HEK293T (cell line): ENCODE data around the gene UBE2S.

ENCODE experiments used
- CTCF ChIA-PET: fragments of 350-600 bp; formaldehyde crosslinking; extraction: SDS; loops from one replicate; lab custom pipeline; 2021; ENCODE audit warnings: antibody characterized with exemption, inconsistent platforms; lab: Yijun Ruan, JAX
- POLR2A ChIA-PET: fragments of 350-600 bp; formaldehyde crosslinking; extraction: SDS; loops from one replicate; lab custom pipeline; 2020; ENCODE audit warnings: antibody characterized with exemption, inconsistent platforms; lab: Yijun Ruan, JAX
- DNase-seq: peaks from one replicate; pipeline ENCODE4 v3.0.0; 2012; ENCODE audit warnings: mixed read lengths; ENCODE audit errors: extremely low spot score
- ARNT ChIP-seq: fragments of 450-650 bp; IDR thresholded peaks from 2 replicates; pipeline ENCODE4 v1.6.1; 2017; ENCODE audit warnings: mild to moderate bottlenecking
- BHLHE40 ChIP-seq: fragments of 450-650 bp; IDR thresholded peaks from 2 replicates; pipeline ENCODE4 v1.6.1; 2016; ENCODE audit warnings: mild to moderate bottlenecking, moderate library complexity, borderline replicate concordance
- CTBP1 ChIP-seq: fragments of 450-650 bp; IDR thresholded peaks from 2 replicates; pipeline ENCODE4 v1.6.1; 2016; ENCODE audit warnings: borderline replicate concordance
- ELF4 ChIP-seq: fragments of 450-650 bp; IDR thresholded peaks from 2 replicates; pipeline ENCODE4 v1.6.1; 2017; ENCODE audit warnings: antibody characterized with exemption
- FOXA1 ChIP-seq: fragments of 450-650 bp; IDR thresholded peaks from 2 replicates; pipeline ENCODE4 v1.6.1; 2016; ENCODE audit warnings: mild to moderate bottlenecking
- FOXK2 ChIP-seq: fragments of 450-650 bp; IDR thresholded peaks from 2 replicates; pipeline ENCODE4 v1.6.1; 2016; ENCODE audit warnings: mild to moderate bottlenecking
- FOXM1 ChIP-seq: fragments of 450-650 bp; IDR thresholded peaks from 2 replicates; pipeline ENCODE4 v1.6.1; 2017; ENCODE audit warnings: mild to moderate bottlenecking, borderline replicate concordance
- HDGF ChIP-seq: fragments of 450-650 bp; IDR thresholded peaks from 2 replicates; pipeline ENCODE4 v1.6.1; 2017; ENCODE audit warnings: antibody characterized with exemption, borderline replicate concordance
- L3MBTL2 ChIP-seq: fragments of 450-650 bp; conservative IDR thresholded peaks from 2 replicates; pipeline ENCODE4 v1.6.1; 2016; ENCODE audit warnings: mild to moderate bottlenecking
- LEF1 ChIP-seq: fragments of 450-650 bp; IDR thresholded peaks from 2 replicates; pipeline ENCODE4 v1.6.1; 2017; ENCODE audit warnings: mild to moderate bottlenecking, borderline replicate concordance
- NFRKB ChIP-seq: fragments of 450-650 bp; IDR thresholded peaks from 2 replicates; pipeline ENCODE4 v1.6.1; 2016; ENCODE audit warnings: mild to moderate bottlenecking, moderate library complexity
- SP1 ChIP-seq: fragments of 450-650 bp; IDR thresholded peaks from 2 replicates; pipeline ENCODE4 v1.6.1; 2017
- SUZ12 ChIP-seq: fragments of 450-650 bp; IDR thresholded peaks from 2 replicates; pipeline ENCODE4 v1.6.1; 2016; ENCODE audit warnings: mild to moderate bottlenecking
- TARDBP ChIP-seq: fragments of 450-650 bp; IDR thresholded peaks from 2 replicates; pipeline ENCODE4 v1.6.1; 2016
- ZNF384 ChIP-seq: fragments of 450-650 bp; IDR thresholded peaks from 2 replicates; pipeline ENCODE4 v1.6.1; 2016
- TF ChIP-seq, protein P1 (sequence below): fragments of 450-650 bp; IDR thresholded peaks from 2 replicates; pipeline ENCODE4 v1.6.1; 2016

The UBE2S gene

DNA sequence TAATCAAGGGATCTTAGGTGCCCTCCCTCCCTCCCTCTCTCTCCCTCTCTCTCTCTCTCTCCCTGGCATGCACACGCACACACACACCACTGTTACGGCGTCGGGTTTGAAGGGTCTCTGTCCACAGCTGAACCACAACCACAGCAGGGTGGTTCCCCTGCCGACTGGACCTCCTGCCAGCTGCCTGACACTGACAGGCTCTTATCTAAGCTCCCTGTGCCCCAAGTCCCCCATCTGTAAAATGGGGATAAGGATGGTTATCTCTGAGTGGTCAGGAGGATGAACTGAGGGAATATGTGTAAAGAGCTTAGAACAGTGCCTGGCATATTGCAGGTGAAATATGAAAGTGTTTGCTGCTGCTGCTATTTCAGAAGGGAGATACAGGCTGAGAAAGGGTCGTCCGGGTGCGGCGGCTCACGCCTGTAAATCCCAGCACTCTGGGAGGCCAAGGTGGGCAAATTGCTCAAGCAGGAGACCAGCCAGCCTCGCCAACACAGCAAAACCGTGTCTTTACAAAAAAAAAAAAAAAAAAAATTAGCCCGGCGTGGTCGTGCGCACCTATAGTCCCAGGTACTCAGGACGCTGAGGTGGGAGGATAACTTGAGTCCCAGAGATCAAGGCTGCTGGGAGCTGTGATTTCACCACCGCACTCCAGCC lies 36.4 kb upstream of the UBE2S start:
- no peak for TF ChIP-seq ARNT
- TF ChIP-seq LEF1, result no peak
- TF ChIP-seq, protein P1, sequence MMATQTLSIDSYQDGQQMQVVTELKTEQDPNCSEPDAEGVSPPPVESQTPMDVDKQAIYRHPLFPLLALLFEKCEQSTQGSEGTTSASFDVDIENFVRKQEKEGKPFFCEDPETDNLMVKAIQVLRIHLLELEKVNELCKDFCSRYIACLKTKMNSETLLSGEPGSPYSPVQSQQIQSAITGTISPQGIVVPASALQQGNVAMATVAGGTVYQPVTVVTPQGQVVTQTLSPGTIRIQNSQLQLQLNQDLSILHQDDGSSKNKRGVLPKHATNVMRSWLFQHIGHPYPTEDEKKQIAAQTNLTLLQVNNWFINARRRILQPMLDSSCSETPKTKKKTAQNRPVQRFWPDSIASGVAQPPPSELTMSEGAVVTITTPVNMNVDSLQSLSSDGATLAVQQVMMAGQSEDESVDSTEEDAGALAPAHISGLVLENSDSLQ, result no peak
- no peak for TF ChIP-seq BHLHE40
- TF ChIP-seq L3MBTL2, result no peak
- TF ChIP-seq NFRKB, result no peak
- no peak for TF ChIP-seq HDGF
- no peak for TF ChIP-seq TARDBP
- no peak for TF ChIP-seq SP1
- TF ChIP-seq FOXA1, result no peak
- TF ChIP-seq ZNF384, result no peak
- no peak for TF ChIP-seq ELF4
- no peak for TF ChIP-seq FOXM1
- TF ChIP-seq SUZ12, result no peak
- TF ChIP-seq CTBP1, result no peak
- ChIA-PET CTCF (interaction anchor here (1.3 kb wide), 1 partner anchor 24 kb away, joined by 4 read pairs; no protein-coding TSS in a partner anchor), POLR2A (no interaction called here)
- DNase-seq, result no peak

DNA sequence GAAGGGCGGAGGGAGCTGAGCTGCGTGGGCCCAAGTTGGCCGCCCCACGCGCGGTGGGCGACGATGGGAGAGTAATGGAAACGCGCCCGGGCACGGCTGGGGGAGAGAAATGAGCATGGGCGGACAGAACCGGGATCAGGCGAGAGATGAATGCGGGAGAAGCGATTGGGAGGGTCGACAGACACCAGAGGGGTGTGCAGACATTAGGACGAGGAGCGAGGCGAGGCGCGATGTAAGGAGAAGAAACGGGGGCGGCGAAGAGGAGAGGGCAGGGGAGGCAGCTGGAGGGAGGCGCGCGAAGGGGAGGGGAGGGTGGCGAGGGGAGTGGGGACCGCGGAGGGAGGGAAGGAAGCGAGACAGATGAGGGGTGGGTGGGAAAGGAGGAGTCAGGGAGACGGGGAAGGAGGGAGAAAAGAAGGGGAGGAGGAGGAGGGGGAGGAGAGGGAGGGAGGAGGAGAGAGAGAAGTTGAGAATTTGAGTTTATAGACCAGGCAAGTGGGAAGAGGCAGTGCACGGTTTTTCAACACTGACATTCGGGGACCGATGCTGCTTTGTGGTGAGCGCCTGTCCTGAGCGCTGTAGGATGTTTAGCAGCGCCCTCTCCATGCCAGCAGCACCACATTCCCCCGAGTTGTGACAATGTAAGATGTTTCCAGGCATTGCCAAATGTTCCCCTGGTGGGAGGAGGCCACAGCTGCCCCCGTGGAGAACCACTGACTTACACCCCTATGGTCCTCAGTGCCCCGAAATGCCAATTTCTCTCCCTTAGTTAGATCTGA lies 35.6 kb upstream of the UBE2S start, which contains the start of gene SHISA7:
Gene SHISA7 (minus strand): TSS at position 256 of the 779 bp plus-strand sequence. CDS start 437 bp downstream, outside the sequence.
- ChIA-PET POLR2A (no interaction called here), CTCF (interaction anchor here (1.3 kb wide), 1 partner anchor 24 kb away, joined by 4 read pairs; no protein-coding TSS in a partner anchor)
- no peak for TF ChIP-seq ZNF384
- no peak for TF ChIP-seq HDGF
- no peak for TF ChIP-seq FOXM1
- TF ChIP-seq, protein P1, result no peak
- no peak for TF ChIP-seq FOXA1
- no peak for TF ChIP-seq SUZ12
- TF ChIP-seq CTBP1, result no peak
- no peak for TF ChIP-seq BHLHE40
- no peak for TF ChIP-seq ELF4
- TF ChIP-seq ARNT, result no peak
- no peak for TF ChIP-seq FOXK2
- TF ChIP-seq L3MBTL2, result no peak
- DNase-seq, result no peak

DNA sequence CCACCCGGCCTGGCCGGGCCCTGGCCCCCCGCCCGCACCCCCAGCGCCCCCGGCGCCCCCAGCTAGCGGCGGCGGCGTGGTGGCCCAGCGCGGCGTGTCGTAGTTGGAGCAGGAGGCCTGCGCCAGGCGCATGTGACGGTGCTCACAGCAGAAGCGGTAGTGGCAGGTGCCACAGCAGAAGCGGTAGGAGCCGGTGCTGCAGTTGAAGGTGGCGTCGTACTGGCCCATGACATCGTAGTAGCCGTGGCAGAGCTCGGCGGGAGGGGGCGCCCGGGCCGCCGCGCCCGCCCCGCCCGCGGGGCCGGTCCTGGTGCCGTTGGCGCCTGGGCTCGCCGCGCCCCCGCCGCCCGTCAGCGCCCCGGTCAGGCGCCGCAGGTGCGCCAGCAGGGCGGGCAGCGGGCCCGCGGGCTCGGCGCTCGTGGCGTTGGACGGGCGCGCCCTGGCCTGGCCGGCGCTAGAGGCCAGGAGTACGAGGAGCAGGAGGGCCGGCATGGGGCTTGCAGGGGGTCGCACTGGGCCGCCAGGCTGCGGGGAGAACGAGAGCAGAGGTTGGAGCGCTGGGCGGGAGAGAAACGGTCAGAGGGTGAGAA lies 34.9 kb upstream of the UBE2S start:
- ChIA-PET POLR2A (no interaction called here), CTCF (no interaction called here)
- TF ChIP-seq HDGF (no peak), ZNF384 (no peak), SP1 (no peak), L3MBTL2 (no peak), LEF1 (no peak), FOXM1 (no peak), BHLHE40 (no peak), NFRKB (no peak), CTBP1 (no peak), SUZ12 (no peak)
- DNase-seq, result no peak

DNA sequence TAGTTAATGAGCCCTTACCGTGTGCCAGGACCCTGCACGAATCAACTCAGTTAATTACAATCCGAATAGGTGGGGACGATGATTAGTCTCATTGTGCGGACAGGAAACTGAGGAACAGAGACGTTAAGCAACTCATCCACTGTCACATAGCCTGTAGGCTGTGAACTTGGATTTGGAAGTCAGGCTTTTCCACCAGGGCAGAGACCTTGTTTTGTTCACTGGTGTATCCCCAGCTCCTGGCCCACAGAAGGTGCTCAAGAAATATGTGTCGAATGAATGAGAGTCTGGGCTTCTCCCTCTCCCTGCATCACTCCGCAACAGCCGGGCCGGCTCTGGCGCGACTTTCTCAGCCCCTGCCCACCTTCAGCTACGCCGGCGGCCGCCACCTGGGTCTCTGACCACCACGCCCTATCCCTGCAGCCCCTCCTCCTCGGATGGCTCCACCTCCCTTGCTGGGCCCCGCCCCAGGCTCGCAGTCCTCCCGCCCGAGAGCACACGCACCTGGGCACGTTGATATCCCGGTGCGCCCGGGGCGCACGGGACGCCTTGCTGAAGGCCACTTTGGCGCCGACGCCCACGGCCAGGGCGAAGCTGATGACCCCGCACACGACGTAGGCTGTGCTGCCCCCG lies 34.2 kb upstream of the UBE2S start:
- TF ChIP-seq L3MBTL2 (no peak), FOXK2 (no peak), LEF1 (no peak), NFRKB (no peak), FOXM1 (no peak), HDGF (no peak), ZNF384 (no peak), CTBP1 (no peak), SUZ12 (no peak), FOXA1 (no peak), BHLHE40 (no peak), SP1 (no peak), TARDBP (no peak), ELF4 (no peak), ARNT (no peak)
- TF ChIP-seq, protein P1, result no peak
- CTCF ChIA-PET, result interaction anchor here (0.6 kb wide), 1 partner anchor 62 kb away, joined by 3 read pairs; no protein-coding TSS in a partner anchor
- no peak for DNase-seq
- POLR2A ChIA-PET, result no interaction called here

DNA sequence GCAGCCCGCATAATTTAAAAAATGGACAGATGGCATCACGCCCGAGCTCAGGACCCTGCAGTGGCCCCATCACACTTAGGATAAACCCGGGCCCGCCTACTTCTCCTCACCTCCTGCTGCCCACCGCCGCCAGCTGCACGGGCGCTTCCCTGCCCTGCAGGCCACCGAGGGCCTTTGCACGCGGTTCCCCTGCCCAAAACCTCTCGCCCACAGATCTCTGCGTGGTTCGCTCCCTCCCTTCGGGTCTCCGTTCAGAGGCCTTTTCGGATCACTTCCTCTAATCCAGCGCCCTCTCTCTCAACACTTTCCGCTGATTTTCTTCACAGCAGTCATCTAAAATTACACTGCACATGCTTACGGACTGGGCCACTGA lies 33.7 kb upstream of the UBE2S start:
- TF ChIP-seq ZNF384 (no peak), HDGF (no peak), LEF1 (no peak), ELF4 (no peak), NFRKB (no peak), BHLHE40 (no peak), TARDBP (no peak), SUZ12 (no peak), FOXK2 (no peak), FOXM1 (no peak)
- TF ChIP-seq, protein P1, result no peak
- ChIA-PET CTCF (interaction anchor here (0.6 kb wide), 1 partner anchor 62 kb away, joined by 3 read pairs; no protein-coding TSS in a partner anchor), POLR2A (no interaction called here)
- DNase-seq, result no peak
